ENCODE results near the gene TMEM144. TPM values are rescaled to one million over a fixed set of nuclear protein-coding genes. Genes with fewer than 3 reads are reported as not detected.
A peak's percentile ranks its signal among the peaks of the same experiment; 100 is the strongest.
"Not testable (repeated sequence)": the region's sequence is repeated elsewhere in the genome, so short reads cannot be mapped to it uniquely, and the experiment has no call there.

Gene TMEM144
- total RNA-seq, 2 donors from 2014 or later, result 24.1 to 33.4 TPM

DNA sequence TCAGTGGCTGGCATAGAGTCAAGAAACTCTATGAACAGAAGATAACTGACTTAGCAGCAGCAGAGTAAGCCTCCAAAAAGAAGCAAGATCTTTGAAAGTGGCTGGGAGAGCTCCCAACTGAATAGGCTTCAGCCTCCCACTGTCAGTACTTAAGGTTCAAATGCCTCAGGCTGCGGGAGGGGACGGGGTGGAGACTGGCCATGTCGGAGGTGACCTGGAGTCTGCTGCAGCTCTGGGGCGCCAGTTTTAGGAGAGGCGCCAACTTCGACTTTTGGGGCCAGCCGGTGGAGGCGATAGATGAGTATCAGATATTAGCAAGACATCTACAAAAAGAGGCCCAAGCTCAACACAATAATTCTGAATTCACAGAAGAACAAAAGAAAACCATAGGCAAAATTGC is 67.3 kb downstream of the TMEM144 start:
- intact Hi-C loops (cut with DNase I, micrococcal nuclease), result no loop called here
- DNase-seq, result no peak
- ATAC-seq, result no peak

DNA sequence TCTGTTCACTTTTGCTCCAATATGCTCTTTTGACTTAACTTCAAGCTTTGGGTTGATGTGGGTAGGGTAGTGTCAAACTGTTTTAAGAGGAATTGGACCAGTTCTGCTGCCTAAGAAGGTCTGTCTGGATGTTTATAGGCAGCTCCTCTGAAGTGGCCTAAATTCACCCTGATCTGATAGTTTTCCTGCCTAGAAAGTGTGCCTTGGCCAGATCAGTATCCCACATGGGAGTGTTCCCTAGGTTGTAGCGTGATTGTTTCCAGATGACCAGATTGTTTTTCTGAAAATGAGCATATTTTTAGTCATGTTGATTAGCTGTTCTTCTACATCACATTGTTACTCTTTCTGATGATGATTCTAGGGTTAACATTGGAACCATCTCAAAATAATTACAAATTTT is 68.8 kb downstream of the TMEM144 start:
- DNase-seq, ATAC-seq: not testable (repeated sequence)

DNA sequence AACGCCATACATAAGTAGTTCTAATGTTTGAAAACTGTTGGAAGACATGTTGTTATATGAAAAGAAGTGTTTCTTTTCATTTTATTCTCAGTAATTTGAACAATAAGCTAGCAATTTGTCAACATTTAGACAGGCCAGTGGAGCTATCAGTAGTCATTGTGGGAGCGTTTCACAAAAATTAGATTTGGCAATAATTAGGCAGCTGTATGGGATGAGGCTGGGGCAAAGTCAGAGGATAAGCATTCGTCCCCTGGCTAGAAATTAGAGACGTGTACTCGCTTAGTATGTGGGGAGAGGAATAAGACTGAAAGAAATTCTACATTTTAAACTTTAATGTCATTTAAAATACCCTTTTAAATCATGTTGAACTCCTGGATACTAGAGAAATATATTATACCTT is 70.6 kb downstream of the TMEM144 start:
- no peak for DNase-seq
- ATAC-seq, result no peak
- intact Hi-C loops (cut with DNase I, micrococcal nuclease), result no loop called here

More for the DNA sequence above, 68.8 kb downstream of the TMEM144 start:
- intact Hi-C loops (cut with DNase I, micrococcal nuclease), result not testable (repeated sequence)

DNA sequence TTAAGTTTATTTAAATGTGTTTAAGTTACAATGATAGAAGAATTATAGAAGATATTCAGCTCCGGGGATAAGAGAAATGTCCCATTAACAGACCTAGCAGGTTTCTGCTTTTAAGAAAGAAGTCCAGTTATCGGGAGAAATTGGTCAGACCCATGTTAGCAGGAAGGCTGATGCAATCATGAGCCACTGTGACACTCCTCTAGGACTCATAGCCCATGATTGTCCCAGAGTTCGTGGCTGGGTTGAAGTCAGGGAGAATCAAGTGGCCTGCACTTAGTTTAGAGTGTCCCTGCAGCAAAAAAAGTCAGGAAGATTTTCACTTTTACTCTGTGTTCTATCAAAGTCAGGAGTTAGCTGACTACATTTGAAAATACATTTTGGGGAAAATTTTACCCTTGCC is 72.0 kb downstream of the TMEM144 start:
- ATAC-seq (no peak), DNase-seq (no peak)

DNA sequence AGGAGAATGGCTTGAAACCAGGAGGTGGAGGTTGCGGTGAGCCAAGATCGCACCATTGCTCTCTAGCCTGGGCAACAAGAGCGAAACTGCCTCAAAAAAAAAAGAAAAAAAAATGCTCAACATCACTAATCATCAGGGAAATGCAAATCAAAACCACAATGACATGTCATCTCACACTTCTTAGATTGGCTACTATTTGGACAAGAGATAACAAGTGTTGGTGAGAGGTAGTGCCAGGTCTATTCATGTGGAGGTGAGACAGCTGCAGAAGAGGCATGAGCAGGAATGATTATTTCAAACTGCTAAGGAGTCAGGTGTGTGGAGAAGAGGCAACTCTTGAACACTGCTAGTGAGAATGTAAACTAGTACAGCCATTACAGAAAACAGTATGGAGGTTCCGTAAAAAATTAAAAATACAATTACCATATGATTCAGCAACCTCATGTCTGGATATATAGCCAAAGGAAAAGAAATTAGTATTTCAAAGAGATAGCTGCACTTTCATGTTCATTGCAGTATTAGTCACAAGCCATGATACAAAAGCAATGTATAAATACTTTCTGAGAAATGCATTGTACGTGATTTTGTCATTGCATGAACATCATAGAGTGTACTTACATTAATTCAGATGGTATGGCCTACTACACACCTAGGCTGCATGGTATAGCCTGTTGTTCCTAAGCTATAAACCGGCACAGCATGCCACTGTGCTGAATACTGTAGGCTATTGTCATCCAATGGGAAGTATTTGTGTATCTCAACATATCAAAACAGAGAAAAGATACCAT is 75.3 kb downstream of the TMEM144 start:
- no peak for ATAC-seq
- intact Hi-C loops (cut with DNase I, micrococcal nuclease), result no loop called here
- DNase-seq, result no peak

More for the DNA sequence above, 72.0 kb downstream of the TMEM144 start:
- intact Hi-C loops (cut with DNase I, micrococcal nuclease), result no loop called here

DNA sequence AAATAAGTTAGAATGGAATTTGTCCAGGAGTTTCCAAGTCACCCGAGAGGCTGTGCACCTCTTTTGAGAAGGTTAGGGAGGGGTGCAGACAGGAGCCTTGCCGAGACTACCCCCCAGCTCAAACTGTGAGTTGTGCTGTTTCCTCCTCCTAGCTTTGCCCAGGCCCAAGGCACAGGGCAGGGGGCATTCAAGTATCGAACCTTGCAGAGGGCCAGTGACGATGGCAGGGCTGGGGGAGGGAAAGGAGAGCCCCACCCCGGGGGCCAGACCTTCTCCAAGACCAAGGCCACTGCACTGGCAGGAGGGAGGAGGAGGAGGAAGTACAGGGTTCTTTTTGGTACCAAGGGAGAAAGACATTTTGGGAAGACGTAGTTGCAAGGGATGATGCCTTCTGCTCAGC is 80.6 kb downstream of the TMEM144 start:
- DNase-seq, result no peak
- no peak for ATAC-seq
- intact Hi-C loops (cut with DNase I, micrococcal nuclease), result no loop called here

DNA sequence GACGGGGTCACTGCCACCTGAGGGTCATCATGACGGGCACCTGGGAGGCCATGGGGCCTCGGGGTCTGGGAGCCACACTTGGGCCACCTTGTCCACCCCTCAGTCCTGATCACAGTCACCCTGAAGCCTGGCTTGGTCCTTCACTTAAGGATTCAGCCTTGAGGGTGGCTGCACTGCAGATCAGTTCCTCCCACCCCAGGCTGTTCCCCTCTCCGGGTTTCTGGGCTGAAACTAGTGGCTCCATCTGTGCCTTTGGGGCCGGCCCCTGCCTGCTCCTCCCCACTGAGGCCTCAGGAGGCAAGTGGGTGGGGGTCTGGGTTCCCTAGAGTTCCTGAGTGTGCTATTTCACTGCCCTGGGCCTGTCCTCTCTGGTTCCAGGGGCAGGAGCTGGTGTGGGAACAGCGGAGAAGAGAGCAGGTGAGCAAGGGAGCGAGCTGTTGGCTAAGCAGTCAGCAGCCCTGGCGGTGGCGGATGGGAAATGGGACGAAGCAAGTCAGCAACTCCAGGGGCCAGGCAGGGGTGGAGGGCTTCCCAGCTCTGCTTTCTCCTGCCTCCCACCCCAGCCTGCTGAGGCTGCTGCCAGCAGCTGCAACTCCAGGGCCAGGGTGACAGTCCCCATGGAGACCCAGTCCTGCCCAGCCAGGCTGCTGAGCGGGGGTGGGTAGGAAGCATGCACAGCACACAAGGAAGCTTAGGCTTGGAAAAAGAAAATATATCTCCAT is 81.2 kb downstream of the TMEM144 start:
- ATAC-seq (no peak), DNase-seq (no peak)
- intact Hi-C loops (cut with DNase I, micrococcal nuclease), result no loop called here

DNA sequence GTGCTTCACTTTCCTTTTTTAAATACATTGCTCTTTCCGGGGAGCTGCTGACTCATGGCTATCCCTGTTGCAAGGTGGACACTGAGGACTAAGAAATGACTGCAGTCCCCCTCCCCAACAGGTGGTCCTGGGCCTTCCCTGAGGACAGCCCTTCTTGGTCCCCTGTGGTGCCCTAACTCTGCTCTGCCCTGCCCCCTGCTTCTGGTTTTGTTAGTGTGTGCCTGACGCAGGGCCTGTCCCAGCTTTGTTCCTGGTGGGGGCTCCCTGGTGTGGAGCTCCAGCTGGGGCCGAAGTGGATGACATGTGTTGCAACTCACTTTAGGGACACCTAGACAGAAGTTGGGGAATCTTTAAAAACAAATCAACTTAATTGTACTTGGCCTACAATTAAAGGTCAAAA is 81.9 kb downstream of the TMEM144 start:
- intact Hi-C loops (cut with DNase I, micrococcal nuclease), result no loop called here
- ATAC-seq (no peak), DNase-seq (no peak)

DNA sequence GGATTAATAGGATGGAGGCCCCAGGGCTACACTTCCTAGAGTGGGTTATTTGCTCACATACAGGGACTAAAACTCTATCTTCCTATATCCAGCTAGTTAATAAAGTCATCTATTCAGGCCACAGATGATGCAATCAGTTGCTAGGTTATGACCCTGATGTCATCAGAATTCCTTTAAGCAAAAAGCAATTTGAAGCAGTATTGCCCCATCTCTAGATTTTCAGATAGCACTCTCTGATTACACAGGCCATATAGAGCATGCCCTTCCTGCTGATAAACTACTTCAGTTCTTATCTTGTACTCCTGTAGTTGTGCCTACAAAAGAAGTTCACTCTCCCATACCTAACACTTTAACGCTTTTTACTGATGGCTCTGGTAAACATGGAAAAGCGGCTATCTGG is 84.8 kb downstream of the TMEM144 start:
- intact Hi-C loops (cut with DNase I, micrococcal nuclease), result no loop called here
- ATAC-seq (no peak), DNase-seq (no peak)

DNA sequence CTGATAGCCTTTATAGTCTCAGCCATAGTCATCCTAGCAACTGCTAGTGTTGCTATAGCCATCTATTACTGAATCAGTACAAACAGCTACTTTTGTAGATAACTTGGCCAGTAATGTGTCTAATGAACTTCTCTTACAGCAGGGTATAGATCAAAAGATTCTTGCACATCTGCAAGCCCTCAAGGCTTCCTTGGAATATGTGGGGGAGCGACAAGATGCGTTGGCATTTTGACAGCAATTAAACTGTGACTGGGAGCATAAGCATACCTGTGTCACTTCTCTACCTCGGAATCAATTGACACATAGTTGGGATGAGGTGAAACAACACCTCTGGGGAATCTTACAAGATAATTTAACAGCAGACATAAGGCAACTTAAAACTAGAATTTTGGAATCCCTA is 87.6 kb downstream of the TMEM144 start:
- intact Hi-C loops (cut with DNase I, micrococcal nuclease), result no loop called here
- no peak for ATAC-seq
- no peak for DNase-seq

DNA sequence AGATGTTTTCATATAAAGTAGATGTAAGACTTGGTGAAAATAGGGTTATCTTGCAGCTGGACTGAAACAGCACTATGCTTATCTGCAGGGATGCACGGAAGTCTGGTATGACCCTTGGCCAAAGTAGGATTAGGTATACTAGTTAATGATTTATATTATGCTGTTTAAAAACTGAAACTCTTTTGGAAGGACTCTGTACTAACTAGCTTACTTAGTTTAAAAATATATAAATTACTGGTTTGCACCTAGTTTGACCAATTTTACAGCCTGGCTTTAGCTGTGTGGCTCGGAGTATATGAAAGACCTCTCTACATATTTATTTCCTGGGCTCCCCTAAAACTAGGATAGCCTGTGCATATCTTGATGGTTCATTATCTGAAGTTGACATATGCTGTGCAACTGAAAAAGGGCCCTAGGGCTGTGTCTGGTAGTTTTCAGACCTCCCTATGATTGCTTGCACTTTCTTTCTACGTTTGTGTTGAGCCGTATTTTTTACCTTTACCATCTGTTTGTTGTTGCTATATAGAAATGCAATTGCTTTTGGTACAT is 89.2 kb downstream of the TMEM144 start:
- DNase-seq, result no peak
- peak; percentile 47 for ATAC-seq
- intact Hi-C loops (cut with DNase I, micrococcal nuclease), result no loop called here

DNA sequence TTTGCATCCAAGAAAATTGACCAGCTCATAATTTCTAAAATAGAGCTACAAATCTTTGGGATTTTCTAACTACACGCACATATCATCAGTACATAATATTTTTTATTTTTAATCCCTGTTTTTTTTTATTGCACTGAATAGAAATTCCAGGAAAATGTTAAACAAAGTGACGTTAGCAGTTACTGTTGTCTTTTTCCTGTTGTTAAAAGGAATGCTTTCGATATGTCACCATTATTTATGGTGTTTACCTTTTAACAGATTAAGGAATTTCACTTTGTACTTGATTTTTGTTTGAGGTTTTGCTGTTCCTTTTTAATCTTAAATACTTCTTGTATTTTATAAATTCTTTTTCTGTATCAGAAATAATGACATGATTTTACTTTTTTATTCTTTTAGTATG is 89.7 kb downstream of the TMEM144 start:
- no peak for ATAC-seq
- DNase-seq, result no peak
- intact Hi-C loops (cut with DNase I, micrococcal nuclease), result no loop called here

DNA sequence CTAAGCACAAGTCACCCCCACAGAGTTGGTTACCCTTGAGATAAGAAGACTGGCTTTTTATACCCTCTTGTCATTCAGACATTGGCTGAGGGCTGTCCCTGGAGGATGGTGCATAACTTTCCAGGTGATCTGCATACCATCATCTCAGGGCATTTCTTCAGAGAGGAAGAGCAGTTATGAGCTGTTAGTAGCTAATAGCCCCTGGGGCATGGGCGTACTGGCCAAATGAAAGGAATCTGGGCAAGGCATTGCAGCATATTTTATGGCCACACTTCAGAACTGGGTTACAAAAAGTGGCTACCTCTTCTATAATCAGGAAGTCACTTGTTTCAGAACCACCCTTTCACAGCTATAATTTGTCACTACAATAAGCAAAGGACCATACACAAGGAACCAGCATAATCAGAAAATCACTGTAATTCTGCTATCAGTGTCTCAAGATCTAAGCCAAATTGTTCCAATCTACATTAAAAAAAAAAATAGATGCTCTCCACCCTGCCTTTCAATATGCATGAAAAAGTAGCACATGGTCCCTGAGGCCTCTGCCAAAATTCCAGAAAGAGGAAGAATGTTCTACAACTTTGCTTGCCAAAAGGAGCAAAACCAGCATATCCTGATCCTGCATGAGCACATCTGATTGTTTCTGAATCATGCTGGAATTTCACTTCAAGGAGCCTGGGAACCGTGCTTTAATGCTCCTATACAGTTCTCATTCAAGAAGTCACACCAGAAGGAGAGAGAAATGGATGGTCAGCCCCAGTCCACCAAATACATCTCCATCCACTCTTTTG is 92.0 kb downstream of the TMEM144 start:
- intact Hi-C loops (cut with DNase I, micrococcal nuclease), result no loop called here
- no peak for ATAC-seq
- no peak for DNase-seq

DNA sequence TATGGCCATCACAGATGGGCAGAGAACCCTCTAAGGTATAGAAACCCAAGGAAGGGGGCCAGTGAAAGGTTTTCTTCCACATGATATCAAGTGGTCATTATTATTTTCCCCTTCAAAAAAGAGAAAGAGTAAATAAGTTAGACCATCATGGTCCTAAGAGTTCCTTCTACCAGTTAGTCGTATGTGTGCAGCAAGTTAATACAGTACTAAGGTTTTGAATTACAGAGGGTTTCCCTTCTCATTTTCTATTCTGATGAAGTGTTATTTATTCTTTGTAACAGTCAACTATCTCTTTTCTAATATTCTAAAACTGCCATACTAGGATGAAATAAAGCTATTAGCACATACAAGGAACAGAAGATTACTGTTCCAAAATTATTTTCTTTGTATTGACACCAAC is 94.4 kb downstream of the TMEM144 start:
- no peak for ATAC-seq
- intact Hi-C loops (cut with DNase I, micrococcal nuclease), result no loop called here

More for the DNA sequence above, 94.4 kb downstream of the TMEM144 start:
- DNase-seq, result no peak

Other genes with a start within 250 kb of the TMEM144 start
- gene GASK1B, start 37.5 kb upstream of the TMEM144 start, total RNA-seq, result 10 to 100 TPM in 1 of 2 donors, 1 to 10 TPM in 1; 7.8 to 19.6 TPM

Data from left colon (tissue), 2 donors.